ENCODE data around the gene LSAMP.

Gene LSAMP

DNA sequence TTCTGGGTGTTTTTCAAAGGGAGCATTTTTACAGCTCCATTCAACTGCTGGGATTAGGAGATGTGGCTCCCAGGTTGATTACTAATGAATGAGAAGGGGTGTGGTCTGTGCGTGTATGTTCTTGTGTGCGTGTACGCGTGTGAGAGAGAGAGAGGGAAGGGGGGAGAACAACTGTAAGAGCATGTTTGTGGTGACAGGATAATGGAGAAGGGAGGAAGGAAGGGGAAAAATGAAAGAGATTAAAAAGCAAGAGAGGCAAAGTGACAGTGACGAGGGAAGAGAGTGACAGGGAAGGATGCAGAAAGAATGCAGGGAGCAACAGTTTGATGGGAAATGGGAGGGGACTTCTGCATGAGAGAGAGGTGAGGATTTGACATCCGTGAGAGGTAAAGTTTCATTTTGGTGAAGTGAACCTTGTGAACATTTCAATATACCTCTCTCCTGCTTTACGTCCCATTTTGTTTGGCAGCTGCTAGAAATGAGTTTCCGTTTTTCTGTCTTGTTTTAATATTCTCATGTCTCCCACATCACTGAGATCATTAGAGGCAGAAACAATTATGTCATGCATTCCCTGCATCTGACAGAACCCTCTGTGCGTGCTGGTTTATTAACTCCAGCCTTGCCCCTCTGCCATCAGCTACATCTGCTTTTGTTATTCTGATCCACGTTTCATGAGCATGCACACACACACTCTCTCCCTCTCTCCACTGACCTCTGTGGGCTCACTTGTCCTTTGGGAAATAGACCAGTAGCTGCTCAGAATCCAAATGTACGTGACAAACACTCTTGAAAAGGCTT is 660.3 kb downstream of the LSAMP start (continued):
- TF ChIP-seq ZNF2 (tag by site-specific recombination; IDR thresholded peaks at IDR 0.05), result peak; percentile 77; the same call in 1 of the 2 replicates
- no peak for TF ChIP-seq ZNF596 (tag by site-specific recombination; IDR thresholded peaks at IDR 0.05)
- TF ChIP-seq, protein P1, sequence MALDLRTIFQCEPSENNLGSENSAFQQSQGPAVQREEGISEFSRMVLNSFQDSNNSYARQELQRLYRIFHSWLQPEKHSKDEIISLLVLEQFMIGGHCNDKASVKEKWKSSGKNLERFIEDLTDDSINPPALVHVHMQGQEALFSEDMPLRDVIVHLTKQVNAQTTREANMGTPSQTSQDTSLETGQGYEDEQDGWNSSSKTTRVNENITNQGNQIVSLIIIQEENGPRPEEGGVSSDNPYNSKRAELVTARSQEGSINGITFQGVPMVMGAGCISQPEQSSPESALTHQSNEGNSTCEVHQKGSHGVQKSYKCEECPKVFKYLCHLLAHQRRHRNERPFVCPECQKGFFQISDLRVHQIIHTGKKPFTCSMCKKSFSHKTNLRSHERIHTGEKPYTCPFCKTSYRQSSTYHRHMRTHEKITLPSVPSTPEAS (tag by site-specific recombination; IDR thresholded peaks at IDR 0.05), result no peak
- TF ChIP-seq, protein P2, sequence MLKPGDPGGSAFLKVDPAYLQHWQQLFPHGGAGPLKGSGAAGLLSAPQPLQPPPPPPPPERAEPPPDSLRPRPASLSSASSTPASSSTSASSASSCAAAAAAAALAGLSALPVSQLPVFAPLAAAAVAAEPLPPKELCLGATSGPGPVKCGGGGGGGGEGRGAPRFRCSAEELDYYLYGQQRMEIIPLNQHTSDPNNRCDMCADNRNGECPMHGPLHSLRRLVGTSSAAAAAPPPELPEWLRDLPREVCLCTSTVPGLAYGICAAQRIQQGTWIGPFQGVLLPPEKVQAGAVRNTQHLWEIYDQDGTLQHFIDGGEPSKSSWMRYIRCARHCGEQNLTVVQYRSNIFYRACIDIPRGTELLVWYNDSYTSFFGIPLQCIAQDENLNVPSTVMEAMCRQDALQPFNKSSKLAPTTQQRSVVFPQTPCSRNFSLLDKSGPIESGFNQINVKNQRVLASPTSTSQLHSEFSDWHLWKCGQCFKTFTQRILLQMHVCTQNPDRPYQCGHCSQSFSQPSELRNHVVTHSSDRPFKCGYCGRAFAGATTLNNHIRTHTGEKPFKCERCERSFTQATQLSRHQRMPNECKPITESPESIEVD (tag by site-specific recombination; IDR thresholded peaks at IDR 0.05), result no peak
- no peak for TF ChIP-seq ZBTB8A (tag by site-specific recombination; IDR thresholded peaks at IDR 0.05)
- TF ChIP-seq, protein P3, sequence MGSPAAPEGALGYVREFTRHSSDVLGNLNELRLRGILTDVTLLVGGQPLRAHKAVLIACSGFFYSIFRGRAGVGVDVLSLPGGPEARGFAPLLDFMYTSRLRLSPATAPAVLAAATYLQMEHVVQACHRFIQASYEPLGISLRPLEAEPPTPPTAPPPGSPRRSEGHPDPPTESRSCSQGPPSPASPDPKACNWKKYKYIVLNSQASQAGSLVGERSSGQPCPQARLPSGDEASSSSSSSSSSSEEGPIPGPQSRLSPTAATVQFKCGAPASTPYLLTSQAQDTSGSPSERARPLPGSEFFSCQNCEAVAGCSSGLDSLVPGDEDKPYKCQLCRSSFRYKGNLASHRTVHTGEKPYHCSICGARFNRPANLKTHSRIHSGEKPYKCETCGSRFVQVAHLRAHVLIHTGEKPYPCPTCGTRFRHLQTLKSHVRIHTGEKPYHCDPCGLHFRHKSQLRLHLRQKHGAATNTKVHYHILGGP (tag by site-specific recombination; IDR thresholded peaks at IDR 0.05), result no peak
- TF ChIP-seq PRDM1 (tag by site-specific recombination; IDR thresholded peaks at IDR 0.05), result peak; percentile 95
- no peak for TF ChIP-seq ZNF677 (tag by site-specific recombination; IDR thresholded peaks at IDR 0.05)
- no peak for TF ChIP-seq ZNF239 (tag by site-specific recombination; IDR thresholded peaks at IDR 0.05)
- no peak for TF ChIP-seq ZNF777 (tag by site-specific recombination; IDR thresholded peaks at IDR 0.05; ENCODE audit: borderline replicate concordance)
- TF ChIP-seq ZNF423 (tag by site-specific recombination; IDR thresholded peaks at IDR 0.05), result no peak
- no peak for TF ChIP-seq ZNF311 (tag by site-specific recombination; IDR thresholded peaks at IDR 0.05; ENCODE audit: borderline replicate concordance)
- TF ChIP-seq ZNF19 (tag by site-specific recombination; IDR thresholded peaks at IDR 0.05; ENCODE audit: low read depth), result no peak
- no peak for TF ChIP-seq ZBTB1 (tag by site-specific recombination; IDR thresholded peaks at IDR 0.05)
- TF ChIP-seq ZNF426 (tag by site-specific recombination; IDR thresholded peaks at IDR 0.05), result no peak
- no peak; the same call in 1 of the 2 replicates for TF ChIP-seq ZNF501 (tag by site-specific recombination; IDR thresholded peaks at IDR 0.05)
- no peak for TF ChIP-seq HOXC10 (CRISPR knock-in tag; IDR thresholded peaks at IDR 0.05)
- no peak for TF ChIP-seq ZNF670 (tag by site-specific recombination; IDR thresholded peaks at IDR 0.05; ENCODE audit: low read depth)
- TF ChIP-seq, protein P4, sequence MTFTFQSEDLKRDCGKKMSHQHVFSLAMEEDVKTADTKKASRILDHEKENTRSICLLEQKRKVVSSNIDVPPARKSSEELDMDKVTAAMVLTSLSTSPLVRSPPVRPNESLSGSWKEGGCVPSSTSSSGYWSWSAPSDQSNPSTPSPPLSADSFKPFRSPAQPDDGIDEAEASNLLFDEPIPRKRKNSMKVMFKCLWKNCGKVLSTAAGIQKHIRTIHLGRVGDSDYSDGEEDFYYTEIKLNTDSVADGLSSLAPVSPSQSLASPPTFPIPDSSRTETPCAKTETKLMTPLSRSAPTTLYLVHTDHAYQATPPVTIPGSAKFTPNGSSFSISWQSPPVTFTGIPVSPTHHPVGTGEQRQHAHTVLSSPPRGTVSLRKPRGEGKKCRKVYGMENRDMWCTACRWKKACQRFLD (tag by site-specific recombination; IDR thresholded peaks at IDR 0.05), result no peak
- no peak for TF ChIP-seq WT1 (tag by site-specific recombination; IDR thresholded peaks at IDR 0.05)
- TF ChIP-seq, protein P5, sequence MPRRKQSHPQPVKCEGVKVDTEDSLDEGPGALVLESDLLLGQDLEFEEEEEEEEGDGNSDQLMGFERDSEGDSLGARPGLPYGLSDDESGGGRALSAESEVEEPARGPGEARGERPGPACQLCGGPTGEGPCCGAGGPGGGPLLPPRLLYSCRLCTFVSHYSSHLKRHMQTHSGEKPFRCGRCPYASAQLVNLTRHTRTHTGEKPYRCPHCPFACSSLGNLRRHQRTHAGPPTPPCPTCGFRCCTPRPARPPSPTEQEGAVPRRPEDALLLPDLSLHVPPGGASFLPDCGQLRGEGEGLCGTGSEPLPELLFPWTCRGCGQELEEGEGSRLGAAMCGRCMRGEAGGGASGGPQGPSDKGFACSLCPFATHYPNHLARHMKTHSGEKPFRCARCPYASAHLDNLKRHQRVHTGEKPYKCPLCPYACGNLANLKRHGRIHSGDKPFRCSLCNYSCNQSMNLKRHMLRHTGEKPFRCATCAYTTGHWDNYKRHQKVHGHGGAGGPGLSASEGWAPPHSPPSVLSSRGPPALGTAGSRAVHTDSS (tag by site-specific recombination; IDR thresholded peaks at IDR 0.05), result no peak
- TF ChIP-seq, protein P6, sequence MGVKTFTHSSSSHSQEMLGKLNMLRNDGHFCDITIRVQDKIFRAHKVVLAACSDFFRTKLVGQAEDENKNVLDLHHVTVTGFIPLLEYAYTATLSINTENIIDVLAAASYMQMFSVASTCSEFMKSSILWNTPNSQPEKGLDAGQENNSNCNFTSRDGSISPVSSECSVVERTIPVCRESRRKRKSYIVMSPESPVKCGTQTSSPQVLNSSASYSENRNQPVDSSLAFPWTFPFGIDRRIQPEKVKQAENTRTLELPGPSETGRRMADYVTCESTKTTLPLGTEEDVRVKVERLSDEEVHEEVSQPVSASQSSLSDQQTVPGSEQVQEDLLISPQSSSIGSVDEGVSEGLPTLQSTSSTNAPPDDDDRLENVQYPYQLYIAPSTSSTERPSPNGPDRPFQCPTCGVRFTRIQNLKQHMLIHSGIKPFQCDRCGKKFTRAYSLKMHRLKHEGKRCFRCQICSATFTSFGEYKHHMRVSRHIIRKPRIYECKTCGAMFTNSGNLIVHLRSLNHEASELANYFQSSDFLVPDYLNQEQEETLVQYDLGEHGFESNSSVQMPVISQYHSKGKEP (tag by site-specific recombination; IDR thresholded peaks at IDR 0.05), result 0 out of 2 replicates have a peak, but pooled peaks have one; percentile 6
- TF ChIP-seq ZXDB (tag by site-specific recombination; IDR thresholded peaks at IDR 0.05), result no peak
- TF ChIP-seq, protein P7, sequence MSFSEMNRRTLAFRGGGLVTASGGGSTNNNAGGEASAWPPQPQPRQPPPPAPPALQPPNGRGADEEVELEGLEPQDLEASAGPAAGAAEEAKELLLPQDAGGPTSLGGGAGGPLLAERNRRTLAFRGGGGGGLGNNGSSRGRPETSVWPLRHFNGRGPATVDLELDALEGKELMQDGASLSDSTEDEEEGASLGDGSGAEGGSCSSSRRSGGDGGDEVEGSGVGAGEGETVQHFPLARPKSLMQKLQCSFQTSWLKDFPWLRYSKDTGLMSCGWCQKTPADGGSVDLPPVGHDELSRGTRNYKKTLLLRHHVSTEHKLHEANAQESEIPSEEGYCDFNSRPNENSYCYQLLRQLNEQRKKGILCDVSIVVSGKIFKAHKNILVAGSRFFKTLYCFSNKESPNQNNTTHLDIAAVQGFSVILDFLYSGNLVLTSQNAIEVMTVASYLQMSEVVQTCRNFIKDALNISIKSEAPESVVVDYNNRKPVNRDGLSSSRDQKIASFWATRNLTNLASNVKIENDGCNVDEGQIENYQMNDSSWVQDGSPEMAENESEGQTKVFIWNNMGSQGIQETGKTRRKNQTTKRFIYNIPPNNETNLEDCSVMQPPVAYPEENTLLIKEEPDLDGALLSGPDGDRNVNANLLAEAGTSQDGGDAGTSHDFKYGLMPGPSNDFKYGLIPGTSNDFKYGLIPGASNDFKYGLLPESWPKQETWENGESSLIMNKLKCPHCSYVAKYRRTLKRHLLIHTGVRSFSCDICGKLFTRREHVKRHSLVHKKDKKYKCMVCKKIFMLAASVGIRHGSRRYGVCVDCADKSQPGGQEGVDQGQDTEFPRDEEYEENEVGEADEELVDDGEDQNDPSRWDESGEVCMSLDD (tag by site-specific recombination; IDR thresholded peaks at IDR 0.05), result no peak
- TF ChIP-seq ZNF473 (tag by site-specific recombination; IDR thresholded peaks at IDR 0.05), result no peak
- TF ChIP-seq, protein P8, sequence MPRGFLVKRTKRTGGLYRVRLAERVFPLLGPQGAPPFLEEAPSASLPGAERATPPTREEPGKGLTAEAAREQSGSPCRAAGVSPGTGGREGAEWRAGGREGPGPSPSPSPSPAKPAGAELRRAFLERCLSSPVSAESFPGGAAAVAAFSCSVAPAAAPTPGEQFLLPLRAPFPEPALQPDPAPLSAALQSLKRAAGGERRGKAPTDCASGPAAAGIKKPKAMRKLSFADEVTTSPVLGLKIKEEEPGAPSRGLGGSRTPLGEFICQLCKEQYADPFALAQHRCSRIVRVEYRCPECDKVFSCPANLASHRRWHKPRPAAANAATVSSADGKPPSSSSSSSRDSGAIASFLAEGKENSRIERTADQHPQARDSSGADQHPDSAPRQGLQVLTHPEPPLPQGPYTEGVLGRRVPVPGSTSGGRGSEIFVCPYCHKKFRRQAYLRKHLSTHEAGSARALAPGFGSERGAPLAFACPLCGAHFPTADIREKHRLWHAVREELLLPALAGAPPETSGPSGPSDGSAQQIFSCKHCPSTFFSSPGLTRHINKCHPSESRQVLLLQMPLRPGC (tag by site-specific recombination; IDR thresholded peaks at IDR 0.05), result no peak
- TF ChIP-seq MYNN (tag by site-specific recombination; IDR thresholded peaks at IDR 0.05; ENCODE audit: borderline replicate concordance), result no peak
